ENCODE measurements around the gene ERFE.

ERFE gene

DNA sequence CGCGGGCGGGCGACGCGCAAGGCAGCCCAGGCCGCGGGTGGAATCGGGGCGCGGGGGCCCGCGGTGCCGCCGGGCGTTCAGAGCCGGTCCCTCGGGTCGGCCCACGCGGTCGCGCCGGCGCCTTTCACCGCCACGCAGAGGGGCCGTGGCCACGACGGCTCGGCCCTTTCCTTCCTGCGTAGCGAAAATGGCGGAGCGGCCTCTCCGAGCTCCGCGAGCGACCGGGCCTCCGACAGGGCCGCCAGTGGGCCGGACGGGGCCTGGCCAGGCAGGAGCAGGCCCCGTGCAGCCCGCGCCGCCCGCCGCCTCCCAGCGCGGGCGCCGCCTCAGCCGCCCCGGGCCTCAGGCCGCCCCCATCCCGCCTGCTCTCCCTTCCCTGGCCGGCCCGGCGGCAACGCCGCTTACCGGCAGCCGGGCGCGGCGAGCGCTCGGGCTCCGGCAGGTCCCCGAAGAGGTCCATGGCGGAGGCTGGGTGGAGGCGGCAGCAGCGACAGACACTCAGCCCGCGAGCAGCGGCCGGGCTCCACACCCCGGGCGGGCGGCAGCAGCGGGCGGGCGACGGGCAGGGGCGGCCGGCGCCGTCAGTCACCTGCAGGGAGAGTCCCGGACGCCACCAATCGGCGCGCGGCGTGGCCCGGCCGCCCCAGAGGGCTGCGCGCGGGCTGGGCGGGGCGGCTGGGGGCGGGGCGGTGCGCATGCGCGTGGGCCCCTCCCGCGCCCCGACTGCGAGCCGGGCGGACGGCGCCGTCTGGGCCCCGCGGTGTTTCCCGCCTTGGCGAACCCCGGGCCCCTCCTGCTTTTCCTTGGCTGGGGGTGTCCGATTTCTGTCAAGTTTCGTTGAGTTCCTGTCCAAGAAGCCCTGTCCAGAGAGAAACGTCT, 44.6 kb downstream of the ERFE start, which contains the start of gene ILKAP:
ILKAP (minus strand) TSS at position 602 of the 879 bp plus-strand sequence; CDS start at position 460, 142 bp downstream.
- Histone ChIP-seq H4K20me1 (ENCODE audit: insufficient read depth, low read length) (peaks cover 26% of the 10 kb centered on the region), H3K27ac (ENCODE audit: low read length) (peak within 1 kb of the TSS; percentile 56), H3K4me3 (ENCODE audit: low read length) (peak within 1 kb of the TSS; percentile 97), H3K4me1 (ENCODE audit: low read length) (peaks cover 21% of the 10 kb centered on the region), H2AFZ (ENCODE audit: low read depth, low read length) (peak within 1 kb of the TSS; percentile 40; the same call in 1 of the 2 replicates), H3K27me3 (ENCODE audit: low read depth, low read length) (no peaks in the 10 kb centered on the region), H3K4me2 (ENCODE audit: low read length) (peak within 1 kb of the TSS; percentile 100), H3K79me2 (ENCODE audit: low read length) (peaks cover 54% of the 10 kb centered on the region), H3K36me3 (replicated peaks; ENCODE audit: low read depth, low read length) (no peaks in the 10 kb centered on the region), H3K9me3 (ENCODE audit: insufficient read depth, low read length) (no peaks in the 10 kb centered on the region), H3K9ac (ENCODE audit: low read length) (peak within 1 kb of the TSS; percentile 92)
- TF ChIP-seq CTCF (IDR thresholded peaks at IDR 0.05; ENCODE audit: low read depth, low read length) (no peak), EZH2phosphoT487 (IDR thresholded peaks at IDR 0.05; ENCODE audit: low read depth) (no peak)

GRCh38 chr2:238203973-238204683, 45.4 kb downstream of the ERFE start:
- Histone ChIP-seq H3K9me3 (ENCODE audit: insufficient read depth, low read length) (no peaks in the 10 kb centered on the region), H3K4me2 (ENCODE audit: low read length) (peak overlapping the region; percentile 100), H3K79me2 (ENCODE audit: low read length) (peaks cover 46% of the 10 kb centered on the region), H2AFZ (ENCODE audit: low read depth, low read length) (peak overlapping the region; percentile 40; the same call in 1 of the 2 replicates), H3K27ac (ENCODE audit: low read length) (peak overlapping the region; percentile 56), H4K20me1 (ENCODE audit: insufficient read depth, low read length) (peaks cover 24% of the 10 kb centered on the region), H3K36me3 (replicated peaks; ENCODE audit: low read depth, low read length) (no peaks in the 10 kb centered on the region), H3K27me3 (ENCODE audit: low read depth, low read length) (no peaks in the 10 kb centered on the region), H3K4me1 (ENCODE audit: low read length) (peaks cover 21% of the 10 kb centered on the region), H3K4me3 (ENCODE audit: low read length) (peak overlapping the region; percentile 91), H3K9ac (ENCODE audit: low read length) (peak overlapping the region; percentile 92)
- TF ChIP-seq EZH2phosphoT487 (IDR thresholded peaks at IDR 0.05; ENCODE audit: low read depth) = no peak
- no peak for TF ChIP-seq CTCF (IDR thresholded peaks at IDR 0.05; ENCODE audit: low read depth, low read length)

- Histone ChIP-seq H3K9ac (ENCODE audit: low read length) (no peak overlapping the region), H3K27ac (ENCODE audit: low read length) (no peak overlapping the region), H3K36me3 (replicated peaks; ENCODE audit: low read depth, low read length) (no peaks in the 10 kb centered on the region), H4K20me1 (ENCODE audit: insufficient read depth, low read length) (peaks cover 6% of the 10 kb centered on the region; the same call in 1 of the 2 replicates), H3K9me3 (ENCODE audit: insufficient read depth, low read length) (no peaks in the 10 kb centered on the region), H3K27me3 (ENCODE audit: low read depth, low read length) (no peaks in the 10 kb centered on the region), H3K79me2 (ENCODE audit: low read length) (peaks cover 18% of the 10 kb centered on the region), H3K4me3 (ENCODE audit: low read length) (no peak overlapping the region), H3K4me2 (ENCODE audit: low read length) (peak overlapping the region; percentile 12; the same call in 1 of the 2 replicates), H2AFZ (ENCODE audit: low read depth, low read length) (no peak overlapping the region), H3K4me1 (ENCODE audit: low read length) (peaks cover 15% of the 10 kb centered on the region)
- no peak for TF ChIP-seq EZH2phosphoT487 (IDR thresholded peaks at IDR 0.05; ENCODE audit: low read depth)
- no peak for TF ChIP-seq CTCF (IDR thresholded peaks at IDR 0.05; ENCODE audit: low read depth, low read length)
Measured at GRCh38 chr2:238207006-238207405, 48.2 kb downstream of the ERFE start.

All from OCI-LY3 (cell line).